Measurements from ENCODE around the gene TARP.

TARP gene

DNA sequence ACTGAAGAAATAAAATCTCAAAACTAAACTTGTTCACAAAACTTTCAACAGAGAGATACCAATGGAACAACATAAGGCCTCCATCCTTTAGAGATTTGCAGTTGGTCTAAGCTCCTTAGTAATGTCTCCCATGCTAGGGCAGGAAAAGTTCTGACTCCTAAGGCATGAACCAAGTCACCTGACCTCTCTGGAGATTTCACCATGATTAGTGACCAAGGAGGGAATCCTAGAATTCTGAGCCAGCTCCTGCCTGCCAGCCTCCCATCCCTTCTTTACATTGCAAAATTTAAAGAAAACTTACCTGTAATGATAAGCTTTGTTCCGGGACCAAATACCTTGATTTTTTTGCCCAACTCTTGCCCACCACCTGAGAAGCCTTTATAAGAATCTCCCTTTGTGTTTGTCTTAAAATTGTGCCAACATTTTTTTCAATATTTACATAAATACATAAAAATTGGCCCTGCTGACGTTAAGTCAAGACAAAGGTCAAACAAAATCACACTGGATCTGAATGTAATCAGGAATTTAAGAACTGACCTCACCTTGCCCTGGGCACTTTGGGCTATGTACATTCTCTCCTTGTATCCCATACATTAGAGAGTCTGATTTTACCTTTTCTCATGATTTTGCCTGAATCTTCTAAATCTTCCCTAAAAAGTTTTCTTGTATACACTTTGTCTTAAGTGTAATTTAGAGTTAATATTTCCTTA is at the start of gene TARP:
TSS of gene TARP (minus strand) at position 351 of the 710 bp plus-strand sequence.
- DNase-seq: peak in 1 of 3 donors; percentile 17

DNA sequence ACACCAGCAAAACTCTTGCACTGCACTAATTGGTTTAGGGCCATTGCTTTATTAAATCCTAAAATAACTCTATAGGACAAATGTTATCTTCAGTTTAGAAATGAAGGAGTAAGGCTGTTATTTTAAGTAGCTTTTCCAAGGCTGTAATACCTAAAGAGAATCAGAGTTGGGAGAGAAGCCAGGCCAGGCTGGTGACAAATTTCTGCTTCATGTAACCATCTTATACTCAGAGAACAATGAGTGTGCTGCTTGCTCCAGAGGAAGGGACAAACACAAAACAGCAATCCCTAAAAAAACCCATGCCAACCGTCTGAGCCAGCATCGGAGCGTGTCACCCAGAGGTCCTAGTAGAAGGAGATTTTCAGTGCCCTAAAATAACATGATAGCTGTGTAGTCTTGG is 49.7 kb upstream of the TARP start:
- DNase-seq: no peak

DNA sequence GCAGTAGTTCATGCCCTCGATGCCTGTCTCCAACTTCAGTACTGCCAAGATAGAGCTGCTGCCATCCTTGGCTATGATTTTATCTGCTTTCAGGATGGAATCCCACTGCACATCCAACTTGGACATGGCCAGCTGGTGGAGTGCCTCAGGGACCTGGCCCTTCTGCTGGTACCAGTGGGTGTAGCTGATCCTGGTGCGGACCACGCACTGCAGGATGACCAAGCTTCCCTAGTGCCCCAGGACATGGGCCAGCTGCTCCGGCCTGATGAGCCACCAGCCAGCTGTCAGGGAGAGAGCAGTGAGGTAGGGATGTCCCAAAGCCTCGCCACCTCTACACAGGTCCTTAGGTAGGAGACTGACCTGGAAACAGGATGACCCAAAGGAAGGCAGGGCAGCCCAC is 49.0 kb upstream of the TARP start:
- DNase-seq: no peak

DNA sequence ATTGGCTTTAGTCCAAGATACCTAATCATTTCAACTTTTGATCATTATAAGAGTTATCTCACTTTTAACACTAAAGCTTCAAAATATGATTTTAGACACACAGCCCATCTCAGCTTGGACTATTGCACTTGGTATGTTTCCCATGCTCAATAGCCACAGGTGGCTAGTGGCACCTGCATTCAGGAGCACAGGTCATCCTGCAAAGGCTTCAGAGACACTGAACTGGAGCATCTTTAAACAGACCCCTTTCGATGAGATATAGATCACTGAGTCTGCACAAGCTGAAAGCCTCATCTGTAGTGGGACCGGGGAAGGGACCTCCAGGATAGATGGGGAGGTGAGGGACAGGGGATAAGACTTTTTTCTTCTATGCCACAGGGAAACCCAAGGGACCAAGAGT is 48.5 kb upstream of the TARP start:
- DNase-seq: no peak

DNA sequence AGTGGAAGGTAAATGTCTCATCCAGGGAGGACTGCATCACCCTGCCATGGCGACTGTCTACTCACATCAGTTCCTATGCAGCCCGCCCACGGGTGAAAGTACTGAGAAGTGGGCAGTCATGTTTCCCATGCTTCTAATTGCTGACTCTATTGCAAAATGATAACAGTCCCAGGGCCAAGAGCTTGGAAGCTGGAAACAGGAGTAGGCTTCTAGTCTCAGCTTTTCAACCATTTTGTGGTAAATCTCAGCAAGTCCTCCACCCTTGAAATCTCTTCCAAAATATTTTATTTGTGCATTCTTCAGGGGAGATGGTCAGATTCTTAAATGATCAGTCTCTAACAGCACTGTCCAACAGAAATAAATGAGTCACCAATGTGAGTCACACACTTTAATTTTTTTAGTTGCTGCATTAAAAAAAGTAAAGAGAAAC is 48.1 kb upstream of the TARP start:
- DNase-seq: peak; percentile 92 to 95 (median 94)

DNA sequence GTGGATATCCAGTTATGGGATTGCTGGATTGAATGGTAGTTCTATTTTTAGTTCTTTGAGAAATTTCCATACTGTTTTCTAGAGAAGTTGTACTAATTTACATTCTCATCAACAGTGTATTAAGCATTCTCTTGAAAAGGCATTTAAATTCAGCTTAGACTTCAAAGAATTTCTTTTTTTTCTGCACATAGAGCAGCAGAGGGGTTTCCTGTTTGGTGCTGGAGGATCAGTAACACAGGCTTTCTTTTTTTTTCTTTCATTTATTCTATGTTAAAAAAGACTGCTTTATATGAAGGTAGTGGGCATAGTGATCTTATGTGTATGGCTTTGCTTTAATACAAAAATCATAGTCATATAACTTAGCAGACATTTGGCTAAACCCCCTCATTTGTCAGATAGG is 47.6 kb upstream of the TARP start:
- DNase-seq: no peak

DNA sequence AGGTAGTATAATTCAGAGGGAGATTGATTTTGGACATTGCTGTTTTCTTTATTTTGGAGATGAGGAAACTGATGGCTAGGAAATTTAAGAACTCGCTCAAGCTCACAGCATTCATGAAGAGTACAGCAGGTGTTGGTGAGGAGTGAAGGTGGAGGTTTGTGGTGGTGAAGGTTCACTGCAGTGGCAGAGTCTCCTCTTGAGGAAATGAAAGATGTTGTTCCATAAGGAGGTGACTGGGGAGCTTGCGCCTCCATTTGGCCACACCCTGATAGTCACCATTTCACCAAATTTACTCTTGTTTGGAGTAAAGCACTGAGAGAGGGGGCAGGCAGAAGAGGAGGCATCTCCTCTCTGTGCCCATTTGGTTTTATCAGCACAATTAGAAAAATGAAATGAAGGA is 46.4 kb upstream of the TARP start:
- DNase-seq: no peak

DNA sequence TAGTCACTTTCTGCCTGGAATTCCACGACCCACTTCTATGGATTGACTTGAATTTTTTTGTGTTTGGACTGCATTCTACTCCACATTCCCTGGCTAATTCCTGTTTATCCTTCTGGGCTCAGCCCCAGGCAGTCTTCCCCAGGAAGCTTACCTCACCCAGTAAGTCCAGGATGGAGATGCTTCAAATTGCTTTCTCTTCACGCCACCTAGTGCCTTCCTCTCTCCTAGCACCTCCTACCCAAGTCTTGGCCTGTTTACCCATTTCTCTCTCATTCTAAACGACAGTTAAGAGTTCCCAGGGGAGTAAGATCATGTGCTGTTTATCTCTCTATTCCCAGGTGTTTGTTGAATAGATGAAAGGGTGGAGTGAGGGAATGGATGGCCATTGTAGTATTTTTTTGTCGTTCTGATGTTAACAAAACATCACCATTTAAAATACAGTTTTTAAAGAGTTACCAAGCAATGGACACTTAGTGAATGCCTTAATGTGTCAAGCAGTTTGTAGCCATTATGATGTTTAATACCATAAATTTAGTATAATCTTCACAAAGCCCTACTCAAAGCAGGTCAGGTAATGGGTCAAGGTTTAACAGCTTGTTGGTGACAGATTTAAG is 45.5 kb upstream of the TARP start:
- DNase-seq: peak; percentile 64 to 70 (median 68)

DNA sequence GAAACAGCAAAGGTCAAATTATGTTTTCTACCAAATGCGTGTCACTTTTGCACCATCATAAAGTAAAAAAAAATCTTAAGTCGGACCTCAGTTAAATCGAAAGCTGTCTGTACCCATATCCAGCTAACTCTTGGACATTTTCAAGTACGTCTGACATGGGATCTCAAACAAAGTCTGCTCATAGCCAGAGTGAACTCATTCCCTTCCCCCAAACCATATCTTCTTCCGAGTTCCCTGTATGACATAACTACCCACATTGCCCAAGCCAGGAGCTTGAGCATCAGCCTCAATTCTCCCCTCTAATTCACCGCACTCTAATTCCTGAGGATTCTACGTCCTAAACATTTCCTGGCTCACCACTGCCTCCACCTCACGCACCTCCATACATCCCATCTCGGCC is 44.8 kb upstream of the TARP start:
- peak; percentile 44 to 67 (median 59) for DNase-seq

DNA sequence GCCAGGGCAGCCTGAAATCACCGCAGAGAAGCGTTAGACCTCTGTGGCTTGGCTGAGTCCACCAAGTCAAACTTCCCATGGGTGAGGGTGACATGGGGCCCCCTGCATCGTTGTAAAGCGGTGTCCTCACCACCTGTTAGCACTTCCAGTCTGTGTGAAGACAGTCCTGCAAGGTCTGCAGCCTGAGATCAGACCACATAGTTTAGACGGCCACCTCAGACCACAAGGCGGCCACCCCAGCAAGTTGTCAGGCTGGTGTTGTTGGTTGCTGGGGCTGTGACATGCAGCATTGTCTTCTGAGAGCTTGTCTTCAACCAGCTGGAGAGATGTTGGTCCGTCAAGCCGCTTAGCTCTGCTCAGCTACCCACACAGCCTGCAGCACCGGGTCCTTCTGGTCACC is 44.1 kb upstream of the TARP start:
- no peak for DNase-seq

DNA sequence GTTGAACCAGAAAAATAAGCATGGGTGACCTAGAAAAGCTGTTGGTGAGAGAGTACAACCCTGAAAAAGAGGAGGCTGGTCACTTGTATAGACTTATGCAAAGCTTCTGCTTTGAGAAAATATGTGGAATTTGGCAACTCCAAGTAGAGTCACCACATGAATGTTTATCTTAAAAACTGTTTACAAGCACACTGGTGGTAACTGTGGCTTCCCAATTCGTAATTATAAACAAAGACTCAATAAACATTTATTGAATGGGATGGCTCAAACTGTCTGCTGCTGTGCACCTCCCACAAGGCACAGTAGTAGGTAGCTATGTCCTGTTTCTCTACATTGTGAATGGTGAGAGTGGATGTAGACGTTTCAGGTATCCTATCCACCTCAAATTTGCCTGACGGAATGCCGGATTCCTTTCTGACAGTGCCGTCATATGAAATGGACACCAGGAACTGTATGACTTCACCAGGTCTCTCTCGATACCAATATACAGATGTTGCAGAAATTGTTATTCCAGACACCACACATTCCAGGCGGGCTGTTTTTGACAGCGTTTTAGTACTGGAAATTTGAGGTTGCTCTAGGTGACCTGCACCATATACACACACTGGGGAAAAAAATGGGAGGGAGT is 43.4 kb upstream of the TARP start:
- DNase-seq: no peak

DNA sequence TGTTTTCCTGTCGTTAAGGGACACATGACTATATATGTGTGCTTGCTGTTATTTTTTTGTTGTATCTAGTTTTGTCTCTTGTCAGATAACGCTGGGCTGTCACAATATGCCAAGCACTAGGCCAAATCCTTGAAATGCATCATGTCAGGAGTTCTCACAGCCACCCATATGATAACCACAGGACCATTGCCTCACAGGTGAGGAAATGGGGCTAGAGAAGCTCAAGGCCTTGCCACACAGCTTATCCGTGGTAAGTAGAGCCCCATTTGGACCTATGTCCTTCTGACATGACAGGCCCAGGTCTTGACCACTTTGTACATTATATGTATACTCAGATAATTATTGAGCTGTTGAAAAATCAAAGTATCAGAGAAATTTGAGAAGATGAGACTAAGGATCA is 42.0 kb upstream of the TARP start:
- no peak for DNase-seq

DNA sequence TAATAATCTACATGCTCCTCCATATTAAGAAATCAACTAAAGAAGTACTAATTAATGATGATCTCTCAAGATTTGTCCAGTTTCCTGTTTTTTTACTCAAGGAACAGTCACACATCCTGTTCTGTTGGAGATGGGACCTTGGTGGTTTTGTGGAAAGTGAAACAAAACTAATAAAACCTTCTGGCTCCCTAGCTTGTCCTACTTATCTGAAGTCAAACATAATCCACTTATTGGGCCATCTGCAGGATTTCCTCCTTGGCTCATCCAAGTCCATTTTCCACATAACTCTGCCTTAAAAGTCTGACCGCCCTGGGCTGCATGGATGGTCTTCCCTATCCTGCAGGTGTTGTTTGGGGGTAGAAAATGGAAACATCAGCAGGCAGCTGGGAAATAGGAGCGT is 39.4 kb upstream of the TARP start:
- peak; percentile 57 to 82 (median 76) for DNase-seq

DNA sequence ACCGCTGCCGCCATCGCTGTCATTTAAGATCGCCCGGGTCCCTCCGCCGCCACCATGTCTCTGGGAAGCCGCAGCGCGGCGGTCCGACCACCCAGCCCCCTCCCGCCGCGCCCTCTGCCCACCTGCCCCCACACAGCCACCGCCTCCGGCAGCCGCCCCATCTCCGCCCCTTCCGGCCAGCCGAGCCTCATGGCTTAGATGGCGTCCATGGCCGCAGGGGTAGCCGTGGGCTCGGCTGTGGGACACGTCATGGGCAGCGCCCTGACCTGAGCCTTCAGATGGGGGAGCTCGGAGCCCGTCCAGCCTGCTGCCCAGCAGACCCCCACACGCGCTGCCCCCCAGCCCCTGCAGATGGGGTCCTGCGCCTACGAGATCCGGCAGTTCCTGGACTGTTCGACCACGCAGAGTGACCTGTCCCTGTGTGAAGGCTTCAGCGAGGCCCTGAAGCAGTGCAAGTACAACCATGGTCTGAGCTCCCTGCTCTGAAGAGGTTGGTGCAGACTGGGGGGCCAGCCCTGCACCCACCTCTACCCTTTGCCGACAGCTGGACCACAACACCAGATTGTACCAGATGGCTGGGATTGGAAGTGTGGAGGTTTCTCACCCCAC is 38.0 kb upstream of the TARP start:
- DNase-seq: peak; percentile 27 to 77 (median 39)

DNA sequence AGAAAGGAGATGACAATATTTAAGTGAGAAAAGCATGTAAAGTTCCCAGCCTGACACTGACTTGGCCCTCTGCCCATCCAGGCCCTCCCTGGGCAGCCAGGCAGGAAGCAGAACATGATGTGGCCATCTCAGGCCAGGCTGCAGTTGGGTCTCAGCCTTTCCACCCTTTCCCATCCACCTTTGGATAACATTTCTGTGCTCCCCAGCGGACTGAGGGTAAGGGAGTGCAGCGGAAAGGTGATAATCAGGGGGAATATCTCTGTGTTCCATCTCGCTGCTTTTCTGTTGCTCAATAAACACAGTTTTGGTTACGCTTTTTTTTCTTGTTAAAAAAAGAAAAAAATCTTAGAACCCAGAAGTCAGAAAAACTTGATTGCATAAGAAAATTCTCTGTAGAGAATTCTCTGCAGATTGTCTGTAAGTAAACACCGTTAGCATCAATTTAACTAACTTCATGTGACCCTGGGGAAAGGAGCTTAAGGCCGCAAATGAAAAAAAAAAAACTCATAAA is 37.2 kb upstream of the TARP start:
- peak; percentile 68 to 76 (median 73) for DNase-seq

DNA sequence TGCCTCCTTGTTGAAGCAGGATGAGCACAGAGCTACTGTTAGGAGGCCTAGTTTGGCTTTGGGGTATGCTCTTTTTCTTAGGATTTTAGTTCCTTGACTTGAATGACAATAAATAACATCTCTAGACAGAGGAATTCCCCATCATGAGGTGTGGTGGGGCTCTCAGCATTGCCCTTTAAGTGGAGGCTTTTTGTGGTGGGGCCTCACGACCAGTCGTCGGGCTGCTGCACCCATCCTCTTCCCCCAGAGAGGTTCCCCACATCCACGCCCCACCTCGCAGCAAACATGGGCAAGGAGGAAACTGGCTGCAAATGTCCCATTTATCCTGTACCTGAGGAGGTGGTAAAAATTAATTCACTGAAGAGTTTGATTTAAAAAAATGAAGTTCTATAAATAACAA is 36.1 kb upstream of the TARP start:
- no peak for DNase-seq

DNA sequence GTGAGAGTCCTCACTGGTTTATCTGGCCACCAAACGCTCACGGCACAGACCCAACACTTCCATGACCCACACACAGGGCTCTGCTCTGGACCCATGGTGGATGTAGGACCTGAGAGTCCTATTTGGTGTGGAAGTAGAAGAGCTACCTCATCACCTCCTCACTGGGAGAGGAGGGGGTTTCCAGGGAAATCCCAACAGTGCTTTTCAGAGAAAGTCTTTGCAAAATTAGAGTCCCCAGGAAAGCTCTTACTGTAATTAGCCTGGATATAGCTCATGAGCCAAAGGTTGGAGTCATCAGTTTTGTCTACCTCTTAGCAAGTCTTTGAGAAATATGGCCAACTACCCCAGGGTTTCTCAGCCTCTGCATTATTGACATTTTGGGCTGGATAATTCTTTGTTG is 34.7 kb upstream of the TARP start:
- DNase-seq: peak; percentile 60 to 83 (median 70)

DNA sequence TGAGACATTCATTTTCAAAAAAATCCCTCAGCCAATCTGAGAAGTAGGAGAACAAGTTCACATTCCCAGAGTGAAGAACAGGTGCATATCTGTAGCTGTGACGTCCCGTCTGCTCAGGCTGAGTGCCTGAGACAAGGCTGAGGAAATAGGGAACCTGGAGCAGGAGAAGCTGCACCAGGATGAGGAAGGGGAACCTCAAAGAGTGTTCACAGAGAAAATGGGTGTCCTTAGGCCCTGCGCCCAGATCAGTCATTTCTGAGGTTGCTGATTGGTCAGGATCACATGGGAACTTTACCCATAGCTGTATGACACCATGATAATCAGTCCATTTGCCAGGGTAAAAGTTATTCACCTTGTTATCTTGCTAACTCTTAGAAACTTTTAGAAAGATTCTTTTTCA is 34.2 kb upstream of the TARP start:
- DNase-seq: peak; percentile 50 to 58 (median 52)

DNA sequence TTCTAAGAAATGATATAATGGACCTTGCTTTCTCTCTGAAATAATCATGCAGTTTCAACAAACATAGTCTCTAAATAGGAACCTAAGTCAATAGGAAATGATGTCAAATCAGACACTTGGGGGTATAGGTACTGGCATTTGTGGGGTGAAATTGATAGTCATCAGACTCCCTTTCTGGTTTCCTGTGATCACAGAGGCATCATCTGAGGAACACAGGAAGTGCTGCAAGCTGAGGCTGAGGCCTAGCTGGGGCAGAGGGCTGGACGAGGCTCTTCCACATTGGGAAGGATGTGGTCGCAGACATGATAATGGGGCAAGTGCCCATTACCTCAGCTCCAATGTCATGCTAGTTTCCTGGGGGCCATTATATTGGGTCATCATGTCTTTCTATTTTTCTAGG is 33.5 kb upstream of the TARP start:
- DNase-seq: no peak

DNA sequence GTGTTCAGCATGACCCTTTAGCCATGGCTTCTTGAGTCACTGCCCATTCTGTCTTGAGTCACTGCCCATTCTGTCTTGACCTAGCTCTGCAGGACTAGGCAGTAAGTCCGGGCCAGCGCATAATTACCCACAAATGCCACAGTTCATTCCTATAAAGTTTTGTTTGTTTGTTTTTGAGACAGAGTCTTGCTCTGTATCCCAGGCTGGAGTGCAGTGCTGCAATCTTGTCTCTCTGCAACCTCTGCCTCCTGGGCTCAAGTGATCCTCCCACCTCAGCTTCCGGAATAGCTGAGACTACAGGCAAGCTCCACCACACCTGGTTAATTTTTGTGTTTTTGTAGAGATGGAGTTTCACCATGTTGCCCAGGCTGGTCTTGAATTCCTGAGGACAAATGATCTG is 32.7 kb upstream of the TARP start:
- no peak for DNase-seq

DNA sequence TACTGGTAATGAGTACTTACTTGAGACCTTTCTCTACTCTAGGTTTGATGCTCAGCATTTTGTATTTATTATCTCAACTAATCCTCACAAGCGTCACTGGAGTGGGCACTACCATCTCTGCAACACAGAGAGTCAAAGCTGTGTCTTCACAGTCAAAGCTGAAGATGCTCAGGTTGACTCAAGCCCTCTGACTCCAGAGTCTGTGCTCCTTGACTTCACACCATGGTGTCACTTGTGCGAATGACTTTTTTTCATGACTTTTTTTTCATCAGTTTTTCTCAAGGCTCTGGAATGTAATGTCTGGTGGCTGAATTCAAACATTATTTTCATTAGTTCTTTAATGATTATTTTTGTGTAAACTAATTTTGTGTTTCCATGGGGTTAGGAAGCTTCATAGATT is 30.4 kb upstream of the TARP start:
- DNase-seq: no peak

DNA sequence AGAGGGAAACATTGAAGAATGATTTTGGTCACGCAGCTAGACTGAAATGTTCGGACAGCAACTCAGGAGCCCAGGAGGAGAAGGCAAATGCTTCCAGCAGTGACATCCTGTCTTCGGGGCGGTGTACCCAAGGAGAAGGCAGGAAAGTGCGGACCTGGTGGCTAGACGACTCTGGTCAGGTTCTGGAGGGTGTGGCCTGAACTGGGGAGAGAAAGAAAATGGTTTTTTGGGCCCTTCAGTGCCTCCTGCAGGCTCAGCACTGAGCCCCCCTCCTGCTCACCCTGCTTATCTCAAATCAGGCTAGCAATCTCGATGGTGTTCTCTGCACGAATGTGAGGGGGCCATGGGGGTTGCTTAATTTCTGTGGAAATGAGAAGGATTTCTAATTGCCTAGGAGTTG is 26.7 kb upstream of the TARP start:
- DNase-seq: no peak

DNA sequence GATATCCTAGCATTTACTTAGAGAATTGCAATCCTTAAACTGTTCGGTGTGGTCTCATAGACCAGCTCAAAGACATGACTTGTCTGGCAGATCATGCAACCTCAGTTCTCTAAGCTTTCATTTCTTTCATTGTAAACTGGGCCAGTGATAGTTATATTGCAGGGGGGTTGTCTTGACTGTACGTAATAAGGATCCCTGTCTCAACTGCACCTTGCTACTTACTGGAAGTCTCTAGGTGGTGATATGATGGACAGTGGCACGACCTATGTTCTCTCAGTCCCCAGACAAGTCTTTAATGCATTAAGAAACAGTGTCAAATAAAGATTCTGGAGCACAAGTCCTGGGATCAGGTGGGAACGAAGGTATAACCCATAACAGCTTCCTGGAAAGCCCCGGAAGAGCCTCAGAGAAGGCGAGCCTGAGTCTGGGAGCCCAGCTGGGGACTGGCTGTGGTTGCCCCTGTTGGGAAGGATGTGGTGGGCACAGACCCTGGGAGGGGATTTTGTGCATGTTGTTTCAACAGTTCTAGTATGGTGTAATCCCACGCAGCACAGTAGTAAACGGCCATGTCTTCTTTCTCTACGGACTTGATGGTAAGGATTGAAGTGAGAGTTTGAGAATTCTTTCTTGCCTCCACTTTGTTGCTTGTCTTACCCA is 26.0 kb upstream of the TARP start:
- DNase-seq: no peak

Data from suppressor macrophage treated with lipopolysaccharide for 1 hour (primary cell).